Fibroblast of mammary gland (primary cell): ENCODE results near the gene PODXL.

ENCODE experiments used
- DNase-seq: peaks from one replicate; pipeline ENCODE4 v3.0.0-alpha.2; 2010; ENCODE audit warnings: low read depth
- H3K4me3 ChIP-seq: 2 replicates; pipeline ENCODE4 v1.5.1; 2011; ENCODE audit warnings: low read depth, mild to moderate bottlenecking, low read length, moderate library complexity; ENCODE audit not compliant: control insufficient read depth
- TF ChIP-seq, protein P1 (sequence below): conservative IDR thresholded peaks from 2 replicates; pipeline ENCODE4 v1.5.1; 2011; ENCODE audit warnings: low read depth, low read length, inconsistent platforms; ENCODE audit not compliant: control insufficient read depth, insufficient read depth

Gene PODXL

DNA sequence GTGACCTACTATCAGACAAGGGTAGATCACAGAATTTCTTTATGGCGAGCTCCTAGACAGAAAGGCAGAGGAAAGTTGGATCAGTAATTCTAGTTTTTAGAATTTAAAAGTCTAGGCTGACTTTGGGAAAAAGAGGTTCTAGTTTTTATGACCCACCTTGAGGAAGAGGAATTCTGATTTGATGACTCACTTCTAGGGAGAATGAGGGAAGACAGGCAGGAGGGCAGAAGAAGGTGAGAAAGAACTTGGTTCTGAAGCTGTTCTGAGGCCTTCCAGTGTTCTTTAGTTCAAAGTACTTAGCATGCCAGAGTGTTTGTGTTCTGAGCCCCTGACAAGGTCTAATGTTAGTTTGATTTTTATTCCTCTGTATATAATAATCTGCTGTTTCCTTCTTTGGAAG, 97.2 kb downstream of the PODXL start:
- TF ChIP-seq, protein P1, sequence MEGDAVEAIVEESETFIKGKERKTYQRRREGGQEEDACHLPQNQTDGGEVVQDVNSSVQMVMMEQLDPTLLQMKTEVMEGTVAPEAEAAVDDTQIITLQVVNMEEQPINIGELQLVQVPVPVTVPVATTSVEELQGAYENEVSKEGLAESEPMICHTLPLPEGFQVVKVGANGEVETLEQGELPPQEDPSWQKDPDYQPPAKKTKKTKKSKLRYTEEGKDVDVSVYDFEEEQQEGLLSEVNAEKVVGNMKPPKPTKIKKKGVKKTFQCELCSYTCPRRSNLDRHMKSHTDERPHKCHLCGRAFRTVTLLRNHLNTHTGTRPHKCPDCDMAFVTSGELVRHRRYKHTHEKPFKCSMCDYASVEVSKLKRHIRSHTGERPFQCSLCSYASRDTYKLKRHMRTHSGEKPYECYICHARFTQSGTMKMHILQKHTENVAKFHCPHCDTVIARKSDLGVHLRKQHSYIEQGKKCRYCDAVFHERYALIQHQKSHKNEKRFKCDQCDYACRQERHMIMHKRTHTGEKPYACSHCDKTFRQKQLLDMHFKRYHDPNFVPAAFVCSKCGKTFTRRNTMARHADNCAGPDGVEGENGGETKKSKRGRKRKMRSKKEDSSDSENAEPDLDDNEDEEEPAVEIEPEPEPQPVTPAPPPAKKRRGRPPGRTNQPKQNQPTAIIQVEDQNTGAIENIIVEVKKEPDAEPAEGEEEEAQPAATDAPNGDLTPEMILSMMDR = no peak
- no peak overlapping the region for H3K4me3 ChIP-seq
- DNase-seq = no peak

DNA sequence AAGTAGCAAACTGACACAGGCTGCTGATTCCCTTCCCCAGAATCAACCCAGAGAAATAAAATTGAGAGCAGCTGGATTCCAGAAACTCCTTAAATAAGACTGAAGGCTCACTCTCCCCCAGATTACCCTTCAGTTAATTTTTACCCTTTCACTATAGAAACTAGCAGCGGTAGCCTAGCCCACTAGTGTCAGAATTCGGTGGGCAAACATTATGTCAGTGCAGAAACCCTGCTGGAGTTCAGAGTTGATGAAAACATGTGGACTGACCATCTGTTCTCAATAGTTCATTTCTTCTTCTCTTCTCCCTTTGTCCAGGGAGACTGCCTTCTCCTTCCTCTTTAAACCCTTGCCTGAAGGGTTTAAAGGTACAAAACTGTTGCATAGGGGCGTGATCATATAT, 100.1 kb downstream of the PODXL start:
- H3K4me3 ChIP-seq = no peak overlapping the region
- TF ChIP-seq, protein P1 = no peak
- DNase-seq = no peak

DNA sequence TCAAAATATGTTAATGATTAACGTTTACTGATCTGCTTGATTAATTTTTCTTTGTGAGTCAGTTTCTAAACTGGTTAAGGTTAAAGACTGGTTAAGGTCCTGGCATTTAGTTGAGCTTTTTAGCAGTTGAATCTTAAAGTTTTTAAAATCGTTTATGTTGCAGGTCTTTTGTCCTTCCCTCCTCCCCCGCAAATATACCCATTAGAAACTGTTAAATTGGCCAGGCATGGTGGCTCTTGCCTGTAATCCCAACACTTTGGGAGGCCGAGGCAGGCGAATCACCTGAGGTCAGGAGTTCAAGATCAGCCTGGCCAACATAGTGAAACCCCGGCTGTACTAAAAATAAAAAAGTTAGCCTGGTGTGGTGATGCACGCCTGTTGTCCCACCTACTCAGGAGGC, 100.9 kb downstream of the PODXL start:
- H3K4me3 ChIP-seq = no peak overlapping the region
- TF ChIP-seq, protein P1 = no peak
- DNase-seq = no peak

DNA sequence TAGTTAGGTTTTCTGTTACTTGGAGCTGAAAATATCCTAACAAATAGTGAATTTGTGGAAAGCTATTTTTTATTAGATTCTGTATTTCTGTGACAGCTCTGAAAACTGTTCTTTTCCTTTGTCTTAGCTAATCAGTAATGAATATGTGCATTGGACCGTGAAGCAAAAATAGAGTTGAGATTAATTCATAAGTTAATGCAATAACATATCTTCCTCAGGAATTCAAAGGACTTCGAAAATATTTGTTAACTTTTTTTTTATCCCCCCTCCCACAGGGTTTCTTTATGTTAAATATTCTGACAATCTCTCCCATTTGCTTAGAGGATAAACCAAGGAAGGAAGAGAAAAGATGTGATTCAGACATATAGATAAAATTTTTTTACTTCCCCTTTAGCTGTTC, 101.4 kb downstream of the PODXL start:
- DNase-seq = no peak
- H3K4me3 ChIP-seq = no peak overlapping the region
- TF ChIP-seq, protein P1 = no peak

DNA sequence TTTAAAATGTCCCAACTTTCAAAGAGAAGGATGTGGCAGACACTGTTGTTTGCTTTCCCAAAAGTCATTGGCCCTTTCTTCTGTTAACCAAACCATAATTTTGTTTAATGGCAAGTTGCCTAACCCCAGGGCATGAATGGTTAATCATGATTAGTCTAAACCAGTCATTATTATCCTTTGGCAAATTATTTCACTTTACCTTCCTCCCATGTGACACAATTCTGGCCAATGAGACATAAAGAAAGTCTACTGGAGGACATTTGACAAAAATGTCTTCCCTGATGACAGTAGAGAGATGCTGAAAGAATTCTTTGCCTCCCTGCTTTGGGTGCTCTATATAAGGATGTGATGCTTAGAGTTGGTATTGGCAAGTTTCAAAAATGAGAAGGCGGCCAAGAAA, 101.9 kb downstream of the PODXL start:
- TF ChIP-seq, protein P1 = no peak
- H3K4me3 ChIP-seq = no peak overlapping the region
- no peak for DNase-seq
